Endothelial cell of umbilical vein (primary cell): ENCODE results near the gene HDGFL2. TPM values are rescaled to one million over a fixed set of nuclear protein-coding genes. Genes with fewer than 3 reads are reported as not detected.

ENCODE experiments used
- BruUV-seq: library from RNA; stranded (reverse); fragments of 400-500 nt; replicated peaks from 2 replicates; lab custom pipeline; 2021; lab: Mats Ljungman, UMichigan
- CTCF ChIA-PET: fragments of 300-600, 350-600 bp; sonication (Branson Sonifier 250); formaldehyde crosslinking; loops from one replicate; lab custom pipeline; 2021; ENCODE audit warnings: antibody characterized with exemption, inconsistent platforms; lab: Charles Lee
- POLR2A ChIA-PET: fragments of 300-600, 350-600 bp; sonication (Branson Sonifier 250); formaldehyde crosslinking; loops from one replicate; lab custom pipeline; 2021; ENCODE audit warnings: antibody characterized with exemption, inconsistent platforms; lab: Charles Lee
- DNase-seq: peaks from one replicate; pipeline ENCODE4 v3.0.0-alpha.2; 2011; ENCODE audit warnings: low read depth, low spot score
- FAIRE-seq: peaks from 2 replicates; lab custom pipeline; 2011; peaks lifted over from hg19 to GRCh38; lab: Jason Lieb, UNC
- H2AFZ ChIP-seq: 2 replicates; pipeline ENCODE4 v1.6.0; 2012; ENCODE audit warnings: low read depth, low read length, control low read depth, inconsistent platforms
- H3K27ac ChIP-seq: 2 replicates; pipeline ENCODE4 v1.5.1; 2011; ENCODE audit warnings: low read depth, mild to moderate bottlenecking, control low read depth, low read length, moderate library complexity; ENCODE audit not compliant: insufficient read depth
- H3K27me3 ChIP-seq, 2 experiments: 2 replicates each; pipeline versions ENCODE4 v1.6.0 to v1.6.1; 2011; ENCODE audit warnings: low read length in 2 of 2, mixed read lengths in 1 of 2; ENCODE audit not compliant: control insufficient read depth in 2 of 2, insufficient read depth in 2 of 2
- H3K36me3 ChIP-seq, 2 experiments: 2 replicates in 1 of 2; 3 replicates in 1 of 2; pipeline ENCODE4 v1.5.1; 2011; ENCODE audit warnings: low read length in 2 of 2, mild to moderate bottlenecking in 1 of 2, moderate library complexity in 1 of 2; ENCODE audit not compliant: control insufficient read depth in 2 of 2, insufficient read depth in 2 of 2; ENCODE audit errors: extremely low read depth in 1 of 2
- H3K4me1 ChIP-seq: 3 replicates; pipeline ENCODE4 v1.5.1; 2011; ENCODE audit warnings: mild to moderate bottlenecking, low read length; ENCODE audit not compliant: control insufficient read depth, insufficient read depth; ENCODE audit errors: extremely low read depth
- H3K4me2 ChIP-seq: 2 replicates; pipeline ENCODE4 v1.6.1; 2011; ENCODE audit warnings: low read length, control low read depth, mixed read lengths; ENCODE audit not compliant: insufficient read depth
- H3K4me3 ChIP-seq, 3 experiments: fragments of 200-600 bp in 1 of 3; sonication (generic), shearing (Covaris generic) in 1 of 3; replicated peaks in 1 of 3; 2 replicates each; pipeline ENCODE4 v1.5.1; 2011 to 2016; ENCODE audit warnings: control low read depth in 3 of 3, low read length in 3 of 3, mild to moderate bottlenecking in 2 of 3, inconsistent platforms in 1 of 3, low read depth in 1 of 3, moderate library complexity in 1 of 3; ENCODE audit not compliant: insufficient read depth in 1 of 3
- H3K79me2 ChIP-seq: 2 replicates; pipeline ENCODE4 v1.6.0; 2012; ENCODE audit warnings: low read length, inconsistent platforms; ENCODE audit not compliant: control insufficient read depth, insufficient read depth
- H3K9ac ChIP-seq: replicated peaks from 2 replicates; pipeline ENCODE3; 2011; ENCODE audit warnings: low read length, control low read depth; ENCODE audit not compliant: insufficient read depth; ENCODE audit errors: extremely low read depth
- H3K9me1 ChIP-seq: replicated peaks from 3 replicates; pipeline ENCODE4 v1.6.0; 2011; ENCODE audit warnings: mild to moderate bottlenecking, low read length; ENCODE audit not compliant: control insufficient read depth, insufficient read depth; ENCODE audit errors: extremely low read depth
- H3K9me3 ChIP-seq: replicated peaks from 2 replicates; pipeline ENCODE4 v1.5.1; 2012; ENCODE audit warnings: low read length, inconsistent platforms; ENCODE audit not compliant: control insufficient read depth, insufficient read depth
- H4K20me1 ChIP-seq: replicated peaks from 2 replicates; pipeline ENCODE3; 2011; ENCODE audit warnings: mild to moderate bottlenecking, low read length; ENCODE audit not compliant: control insufficient read depth, insufficient read depth; ENCODE audit errors: extremely low read depth
- EZH2 ChIP-seq: IDR thresholded peaks from 2 replicates; pipeline ENCODE4 v1.6.1; 2012; ENCODE audit warnings: borderline replicate concordance, low read depth, mild to moderate bottlenecking, moderate library complexity, low read length, inconsistent platforms; ENCODE audit not compliant: severe bottlenecking
- FOS ChIP-seq: IDR thresholded peaks from 2 replicates; pipeline ENCODE4 v1.6.1; 2011; ENCODE audit warnings: mild to moderate bottlenecking, low read length, moderate library complexity, borderline replicate concordance; ENCODE audit not compliant: insufficient read depth
- GATA2 ChIP-seq: IDR thresholded peaks from 2 replicates; pipeline ENCODE4 v1.7.0; 2011; ENCODE audit warnings: low read depth, mild to moderate bottlenecking, moderate library complexity, mixed read lengths, low read length; ENCODE audit not compliant: insufficient read length, insufficient read depth
- JUN ChIP-seq: IDR thresholded peaks from 2 replicates; pipeline ENCODE4 v1.6.1; 2011; ENCODE audit warnings: borderline replicate concordance, low read depth; ENCODE audit not compliant: insufficient read length, insufficient read depth
- MYC ChIP-seq: IDR thresholded peaks from one replicate; pipeline ENCODE4 v1.6.1; 2011; ENCODE audit warnings: mild to moderate bottlenecking, low read depth, low read length
- POLR2A ChIP-seq: IDR thresholded peaks from 2 replicates; pipeline ENCODE4 v1.6.1; 2012; ENCODE audit warnings: low read depth, mild to moderate bottlenecking, control low read depth, low read length
- POLR2AphosphoS5 ChIP-seq: IDR thresholded peaks from 2 replicates; pipeline ENCODE4 v1.6.1; 2012; ENCODE audit warnings: low read depth, mild to moderate bottlenecking, control low read depth, low read length, moderate library complexity; ENCODE audit not compliant: insufficient read depth
- dilution Hi-C: fragments of 300-500 bp; cut with MboI; formaldehyde crosslinking; loops from one replicate; pipeline ENCODE4 v1.15.0; 2019; ENCODE audit warnings: low sequenced_read_pairs; ENCODE audit not compliant: extremely low pct_ligation_motif_present
- intact Hi-C: fragments of 100-400 bp; cut with micrococcal nuclease; formaldehyde crosslinking; loops from one replicate; pipeline ENCODE4 v1.10.0; 2022
- polyA plus RNA-seq, 4 experiments: library from polyadenylated mRNA; depleted of rRNA in 3 of 4; stranded (reverse) in 3 of 4; unstranded in 1 of 4; fragments of >200 nt; gene quantifications; 2 replicates each; pipeline versions ENCODE4 v1.2.1 to v1.2.3, GENCODE V29; 2011 to 2012; ENCODE audit warnings: missing spikeins in 1 of 4
- total RNA-seq: library from RNA; stranded (reverse); gene quantifications from 2 replicates; pipeline ENCODE4 v1.2.3, GENCODE V29; 2021
- TF ChIP-seq, protein P1 (sequence below), 2 donors: IDR thresholded peaks; 1 replicate in 1 of 2; 2 replicates in 1 of 2; pipeline ENCODE4 v1.5.1; 2011; ENCODE audit warnings: low read length in 2 of 2, mild to moderate bottlenecking in 2 of 2, moderate library complexity in 2 of 2, control low read depth in 1 of 2, inconsistent platforms in 1 of 2, low read depth in 1 of 2; ENCODE audit not compliant: insufficient read depth in 1 of 2; ENCODE audit errors: extremely low read depth in 1 of 2
- TF ChIP-seq, protein P2 (sequence below): IDR thresholded peaks from 2 replicates; pipeline ENCODE4 v1.6.1; 2011; ENCODE audit not compliant: insufficient read depth, insufficient read length

The HDGFL2 gene
- total and polyA plus RNA-seq, 2 donors (not counting 3 experiments of a cell fraction or from before 2014, with no cell fraction given) = 39.1 to 79.6 TPM

DNA sequence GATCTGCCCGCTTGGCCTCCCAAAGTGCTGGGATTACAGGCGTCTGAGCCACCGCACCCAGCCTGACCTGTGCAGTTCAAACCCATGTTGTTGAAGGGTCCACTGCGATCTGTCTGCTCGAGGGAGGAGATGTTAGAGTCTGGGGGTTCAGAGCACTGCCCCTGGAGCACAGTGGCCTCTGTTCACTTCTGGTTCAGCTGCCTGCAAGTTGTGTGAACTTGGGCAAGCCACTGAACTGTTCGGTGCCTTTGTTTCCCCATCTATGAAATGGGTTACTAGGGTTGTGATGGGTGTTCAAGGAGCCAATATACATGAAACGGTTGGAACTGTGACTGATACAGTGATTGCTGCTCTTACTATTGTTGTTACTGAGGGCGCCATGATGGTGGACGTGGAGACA, 61.2 kb downstream of the HDGFL2 start:
- no TSS peak for BruUV-seq

More for the DNA sequence above, 61.2 kb downstream of the HDGFL2 start:
- no peaks in the 10 kb centered on the region for H3K9me3 ChIP-seq
- no peaks in the 10 kb centered on the region for H3K79me2 ChIP-seq
- ChIA-PET CTCF (interaction anchor here (4.1 kb wide), 1 partner anchor 9 kb away, joined by 92 read pairs; no protein-coding TSS in a partner anchor), POLR2A (no interaction called here)
- intact Hi-C loops (no loop called here), dilution Hi-C loops (no loop called here)
- no peaks in the 10 kb centered on the region for H3K27me3 ChIP-seq
- H3K36me3 ChIP-seq = no peaks in the 10 kb centered on the region
- H3K4me3 ChIP-seq = no peak overlapping the region
- no peaks in the 10 kb centered on the region for H4K20me1 ChIP-seq
- DNase-seq (no peak), FAIRE-seq (no peak)
- no peaks in the 10 kb centered on the region for H3K9me1 ChIP-seq
- H3K4me1 ChIP-seq = peaks cover 3% of the 10 kb centered on the region
- H3K9ac ChIP-seq = no peak overlapping the region
- TF ChIP-seq, protein P1, sequence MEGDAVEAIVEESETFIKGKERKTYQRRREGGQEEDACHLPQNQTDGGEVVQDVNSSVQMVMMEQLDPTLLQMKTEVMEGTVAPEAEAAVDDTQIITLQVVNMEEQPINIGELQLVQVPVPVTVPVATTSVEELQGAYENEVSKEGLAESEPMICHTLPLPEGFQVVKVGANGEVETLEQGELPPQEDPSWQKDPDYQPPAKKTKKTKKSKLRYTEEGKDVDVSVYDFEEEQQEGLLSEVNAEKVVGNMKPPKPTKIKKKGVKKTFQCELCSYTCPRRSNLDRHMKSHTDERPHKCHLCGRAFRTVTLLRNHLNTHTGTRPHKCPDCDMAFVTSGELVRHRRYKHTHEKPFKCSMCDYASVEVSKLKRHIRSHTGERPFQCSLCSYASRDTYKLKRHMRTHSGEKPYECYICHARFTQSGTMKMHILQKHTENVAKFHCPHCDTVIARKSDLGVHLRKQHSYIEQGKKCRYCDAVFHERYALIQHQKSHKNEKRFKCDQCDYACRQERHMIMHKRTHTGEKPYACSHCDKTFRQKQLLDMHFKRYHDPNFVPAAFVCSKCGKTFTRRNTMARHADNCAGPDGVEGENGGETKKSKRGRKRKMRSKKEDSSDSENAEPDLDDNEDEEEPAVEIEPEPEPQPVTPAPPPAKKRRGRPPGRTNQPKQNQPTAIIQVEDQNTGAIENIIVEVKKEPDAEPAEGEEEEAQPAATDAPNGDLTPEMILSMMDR (IDR thresholded peaks at IDR 0.05; ENCODE audit: extremely low read depth in 1 of 2, insufficient read depth in 1 of 2, low read depth in 1 of 2, low read length in 2 of 2) = no peak
- TF ChIP-seq POLR2A = no peak
- no peak for TF ChIP-seq EZH2
- TF ChIP-seq GATA2 = no peak
- no peak for TF ChIP-seq FOS
- TF ChIP-seq POLR2AphosphoS5 = no peak
- no peak for TF ChIP-seq JUN
- TF ChIP-seq, protein P2, sequence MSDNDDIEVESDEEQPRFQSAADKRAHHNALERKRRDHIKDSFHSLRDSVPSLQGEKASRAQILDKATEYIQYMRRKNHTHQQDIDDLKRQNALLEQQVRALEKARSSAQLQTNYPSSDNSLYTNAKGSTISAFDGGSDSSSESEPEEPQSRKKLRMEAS = no peak
- TF ChIP-seq MYC = no peak
- H3K27ac ChIP-seq = no peak overlapping the region
- H2AFZ ChIP-seq = no peak overlapping the region
- H3K4me2 ChIP-seq = no peak overlapping the region
